ENCODE data around the gene SUGCT. TPM values are rescaled to one million over a fixed set of nuclear protein-coding genes. Genes with fewer than 3 reads are reported as not detected.

The SUGCT gene
- total RNA-seq, 6 donors from 2014 or later = 1.4 to 3.1 (median 1.7) TPM; not detected in 1

DNA sequence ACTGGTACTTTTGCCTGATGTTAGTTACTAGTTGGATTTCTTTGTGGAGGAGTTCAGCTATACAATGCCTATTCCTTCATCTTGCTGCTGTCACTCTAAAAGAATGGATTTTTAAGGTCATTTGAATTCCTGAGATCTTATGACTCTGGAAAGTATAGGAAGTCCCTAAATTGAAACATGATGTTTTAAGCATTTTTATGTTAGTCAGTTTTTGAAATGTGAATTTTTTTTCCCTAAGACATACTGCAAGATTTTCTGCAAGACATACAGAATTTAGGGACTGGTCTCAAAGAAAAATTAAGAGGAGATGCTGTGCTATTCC, 355.8 kb downstream of the SUGCT start:
- Histone ChIP-seq H3K4me1 (no peaks in the 10 kb centered on the region), H3K36me3 (no peaks in the 10 kb centered on the region), H3K9me3 (no peaks in the 10 kb centered on the region), H3K4me3 (no peak overlapping the region), H3K27me3 (no peaks in the 10 kb centered on the region), H3K27ac (no peak overlapping the region)
- ATAC-seq (ENCODE audit: low FRiP score in 2 of 2) (no peak), DNase-seq (no peak)
- no peak for TF ChIP-seq POLR2A (IDR thresholded peaks at IDR 0.05)
- no peak for TF ChIP-seq POLR2AphosphoS5 (IDR thresholded peaks at IDR 0.05)
- TF ChIP-seq, protein P1, sequence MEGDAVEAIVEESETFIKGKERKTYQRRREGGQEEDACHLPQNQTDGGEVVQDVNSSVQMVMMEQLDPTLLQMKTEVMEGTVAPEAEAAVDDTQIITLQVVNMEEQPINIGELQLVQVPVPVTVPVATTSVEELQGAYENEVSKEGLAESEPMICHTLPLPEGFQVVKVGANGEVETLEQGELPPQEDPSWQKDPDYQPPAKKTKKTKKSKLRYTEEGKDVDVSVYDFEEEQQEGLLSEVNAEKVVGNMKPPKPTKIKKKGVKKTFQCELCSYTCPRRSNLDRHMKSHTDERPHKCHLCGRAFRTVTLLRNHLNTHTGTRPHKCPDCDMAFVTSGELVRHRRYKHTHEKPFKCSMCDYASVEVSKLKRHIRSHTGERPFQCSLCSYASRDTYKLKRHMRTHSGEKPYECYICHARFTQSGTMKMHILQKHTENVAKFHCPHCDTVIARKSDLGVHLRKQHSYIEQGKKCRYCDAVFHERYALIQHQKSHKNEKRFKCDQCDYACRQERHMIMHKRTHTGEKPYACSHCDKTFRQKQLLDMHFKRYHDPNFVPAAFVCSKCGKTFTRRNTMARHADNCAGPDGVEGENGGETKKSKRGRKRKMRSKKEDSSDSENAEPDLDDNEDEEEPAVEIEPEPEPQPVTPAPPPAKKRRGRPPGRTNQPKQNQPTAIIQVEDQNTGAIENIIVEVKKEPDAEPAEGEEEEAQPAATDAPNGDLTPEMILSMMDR (IDR thresholded peaks at IDR 0.05) = no peak
- no peak for TF ChIP-seq EP300 (IDR thresholded peaks at IDR 0.05)

DNA sequence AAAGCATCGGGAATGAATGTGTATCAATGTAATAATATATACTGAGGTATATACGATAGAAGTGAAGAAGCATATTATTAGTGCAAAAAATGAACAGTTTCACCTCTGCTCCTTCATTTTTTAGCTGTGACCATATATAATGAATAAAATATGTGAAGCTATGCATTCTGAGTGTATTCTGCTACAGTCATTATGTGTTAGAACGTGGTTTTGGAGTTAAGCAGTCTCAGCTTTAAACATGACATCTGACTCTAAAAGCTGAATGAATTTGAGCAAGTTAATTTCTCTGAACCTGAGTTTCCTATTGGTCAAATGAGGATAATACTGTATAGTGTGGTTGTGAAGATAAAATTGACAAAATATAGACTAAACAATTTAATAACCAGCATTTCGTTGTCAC, 358.1 kb downstream of the SUGCT start:
- H3K9me3 ChIP-seq = no peaks in the 10 kb centered on the region
- H3K4me3 ChIP-seq = no peak overlapping the region
- no peaks in the 10 kb centered on the region for H3K4me1 ChIP-seq
- DNase-seq (no peak), ATAC-seq (ENCODE audit: low FRiP score in 2 of 2) (no peak)
- TF ChIP-seq POLR2AphosphoS5 (IDR thresholded peaks at IDR 0.05) (no peak), EP300 (IDR thresholded peaks at IDR 0.05) (no peak), POLR2A (IDR thresholded peaks at IDR 0.05) (no peak)
- TF ChIP-seq, protein P1 (IDR thresholded peaks at IDR 0.05) = no peak
- H3K27ac ChIP-seq = no peak overlapping the region
- WGBS, 2 donors = 85 to 90% methylated on average over 4 of the region's 4 CpGs
- no peaks in the 10 kb centered on the region for H3K27me3 ChIP-seq
- H3K36me3 ChIP-seq = no peaks in the 10 kb centered on the region

DNA sequence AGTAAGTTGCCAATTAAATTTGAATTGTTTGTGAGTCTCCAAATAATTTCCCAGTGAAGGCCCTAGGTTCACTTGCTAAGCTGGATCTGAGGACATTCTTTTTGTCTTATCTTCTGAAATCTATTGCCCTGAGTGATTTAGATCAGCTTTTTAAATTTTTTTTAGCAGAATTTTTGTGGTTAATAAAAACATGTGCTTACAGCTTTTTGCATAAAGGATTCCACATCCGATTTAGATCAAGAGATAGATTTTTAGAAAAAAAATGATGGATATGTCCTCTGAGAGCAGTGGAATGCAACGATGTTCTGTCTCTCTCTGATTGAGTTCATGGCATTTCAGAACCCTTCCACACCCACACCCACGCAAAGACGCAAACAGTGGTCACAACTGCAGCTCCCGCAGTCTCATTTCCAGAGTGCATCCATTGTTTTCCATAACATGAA, 358.8 kb downstream of the SUGCT start:
- peak in 1 of 2 donors; percentile 55 for ATAC-seq (ENCODE audit: low FRiP score in 2 of 2)
- H3K4me1 ChIP-seq = no peaks in the 10 kb centered on the region
- no peak overlapping the region for H3K4me3 ChIP-seq
- H3K27ac ChIP-seq = no peak overlapping the region
- 77 to 79% methylated on average over 5 of the region's 5 CpGs for WGBS, 2 donors
- no peaks in the 10 kb centered on the region for H3K9me3 ChIP-seq
- H3K36me3 ChIP-seq = no peaks in the 10 kb centered on the region
- TF ChIP-seq, protein P1 (IDR thresholded peaks at IDR 0.05) = no peak
- TF ChIP-seq POLR2A (IDR thresholded peaks at IDR 0.05) (no peak), EP300 (IDR thresholded peaks at IDR 0.05) (no peak), POLR2AphosphoS5 (IDR thresholded peaks at IDR 0.05) (no peak)
- DNase-seq = no peak
- no peaks in the 10 kb centered on the region for H3K27me3 ChIP-seq

DNA sequence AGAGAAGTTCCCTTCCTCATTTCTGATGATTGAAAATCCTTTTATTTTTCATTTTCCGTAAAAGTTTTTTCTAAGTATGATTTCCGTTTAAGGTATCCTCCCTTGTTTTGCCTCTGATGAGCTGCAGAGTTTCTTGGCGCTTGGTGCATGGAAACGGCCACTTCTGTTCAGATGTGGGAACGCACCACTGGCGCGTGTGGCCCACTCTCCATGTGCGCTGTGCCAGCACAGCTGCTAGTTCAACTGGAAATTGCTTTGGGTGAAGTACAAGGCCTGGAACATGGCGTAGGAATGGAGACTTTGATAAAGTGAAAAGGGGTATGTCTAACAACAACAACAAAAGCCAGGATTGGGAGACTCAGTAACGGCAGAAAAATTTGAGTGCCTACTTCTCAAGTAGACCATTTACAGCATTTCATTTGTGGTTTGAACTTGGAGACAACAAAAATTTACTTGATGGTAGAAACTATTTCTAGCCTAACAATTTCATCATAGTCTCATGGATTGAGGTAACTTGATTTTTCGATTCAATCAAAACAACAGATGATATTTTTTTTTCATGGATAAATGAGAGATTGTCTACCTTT, 364.2 kb downstream of the SUGCT start:
- DNase-seq (peak in 1 of 2 donors; percentile 38), ATAC-seq (ENCODE audit: low FRiP score in 2 of 2) (no peak)
- TF ChIP-seq POLR2A (IDR thresholded peaks at IDR 0.05) (no peak), POLR2AphosphoS5 (IDR thresholded peaks at IDR 0.05) (no peak), EP300 (IDR thresholded peaks at IDR 0.05) (no peak)
- TF ChIP-seq, protein P1 (IDR thresholded peaks at IDR 0.05) = no peak
- Histone ChIP-seq H3K4me1 (no peaks in the 10 kb centered on the region), H3K36me3 (no peaks in the 10 kb centered on the region), H3K27me3 (no peaks in the 10 kb centered on the region), H3K9me3 (no peaks in the 10 kb centered on the region), H3K27ac (no peak overlapping the region), H3K4me3 (no peak overlapping the region)
- 92 to 95% methylated on average over 11 of the region's 11 CpGs for WGBS, 2 donors

DNA sequence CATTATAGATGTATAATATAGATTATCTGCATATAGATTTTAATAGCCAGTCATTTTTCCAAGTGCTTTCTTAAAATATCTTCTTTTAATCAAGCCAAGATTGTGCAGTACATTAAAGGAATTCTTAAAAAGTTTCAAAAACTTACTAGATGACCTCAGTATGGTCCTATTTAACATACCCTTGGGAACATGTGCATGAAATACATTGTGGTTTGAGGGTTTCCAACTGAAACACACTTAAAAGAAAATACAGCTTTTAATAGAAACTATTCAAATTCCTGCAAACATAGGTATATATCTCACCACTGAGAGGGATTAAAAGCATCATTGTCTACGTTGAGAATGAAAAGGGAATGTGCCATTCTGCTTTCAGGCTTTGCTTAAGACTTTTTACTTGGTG, 364.9 kb downstream of the SUGCT start:
- Histone ChIP-seq H3K36me3 (no peaks in the 10 kb centered on the region), H3K4me3 (no peak overlapping the region), H3K27me3 (no peaks in the 10 kb centered on the region), H3K4me1 (no peaks in the 10 kb centered on the region), H3K27ac (no peak overlapping the region), H3K9me3 (no peaks in the 10 kb centered on the region)
- WGBS, 2 donors = 39 to 89% methylated on average over 1 of the region's 1 CpG
- TF ChIP-seq POLR2AphosphoS5 (IDR thresholded peaks at IDR 0.05) (no peak), POLR2A (IDR thresholded peaks at IDR 0.05) (no peak), EP300 (IDR thresholded peaks at IDR 0.05) (no peak)
- TF ChIP-seq, protein P1 (IDR thresholded peaks at IDR 0.05) = no peak
- DNase-seq (no peak), ATAC-seq (ENCODE audit: low FRiP score in 2 of 2) (no peak)
